Endothelial cell of umbilical vein (primary cell): Measurements from ENCODE around the gene DCAF5.

Source experiments
- EZH2 ChIP-seq: IDR thresholded peaks from 2 replicates; pipeline ENCODE4 v1.6.1; 2012; ENCODE audit warnings: borderline replicate concordance, low read depth, mild to moderate bottlenecking, moderate library complexity, low read length, inconsistent platforms; ENCODE audit not compliant: severe bottlenecking
- FOS ChIP-seq: IDR thresholded peaks from 2 replicates; pipeline ENCODE4 v1.6.1; 2011; ENCODE audit warnings: mild to moderate bottlenecking, low read length, moderate library complexity, borderline replicate concordance; ENCODE audit not compliant: insufficient read depth
- GATA2 ChIP-seq: IDR thresholded peaks from 2 replicates; pipeline ENCODE4 v1.7.0; 2011; ENCODE audit warnings: low read depth, mild to moderate bottlenecking, moderate library complexity, mixed read lengths, low read length; ENCODE audit not compliant: insufficient read length, insufficient read depth
- JUN ChIP-seq: IDR thresholded peaks from 2 replicates; pipeline ENCODE4 v1.6.1; 2011; ENCODE audit warnings: borderline replicate concordance, low read depth; ENCODE audit not compliant: insufficient read length, insufficient read depth
- MYC ChIP-seq: IDR thresholded peaks from one replicate; pipeline ENCODE4 v1.6.1; 2011; ENCODE audit warnings: mild to moderate bottlenecking, low read depth, low read length
- POLR2A ChIP-seq: IDR thresholded peaks from 2 replicates; pipeline ENCODE4 v1.6.1; 2012; ENCODE audit warnings: low read depth, mild to moderate bottlenecking, control low read depth, low read length
- POLR2AphosphoS5 ChIP-seq: IDR thresholded peaks from 2 replicates; pipeline ENCODE4 v1.6.1; 2012; ENCODE audit warnings: low read depth, mild to moderate bottlenecking, control low read depth, low read length, moderate library complexity; ENCODE audit not compliant: insufficient read depth
- TF ChIP-seq, protein P1 (sequence below): IDR thresholded peaks from 2 replicates; pipeline ENCODE4 v1.6.1; 2011; ENCODE audit not compliant: insufficient read depth, insufficient read length
- TF ChIP-seq, protein P2 (sequence below), 2 donors: IDR thresholded peaks; 1 replicate in 1 of 2; 2 replicates in 1 of 2; pipeline ENCODE4 v1.5.1; 2011; ENCODE audit warnings: low read length in 2 of 2, mild to moderate bottlenecking in 2 of 2, moderate library complexity in 2 of 2, control low read depth in 1 of 2, inconsistent platforms in 1 of 2, low read depth in 1 of 2; ENCODE audit not compliant: insufficient read depth in 1 of 2; ENCODE audit errors: extremely low read depth in 1 of 2

DNA sequence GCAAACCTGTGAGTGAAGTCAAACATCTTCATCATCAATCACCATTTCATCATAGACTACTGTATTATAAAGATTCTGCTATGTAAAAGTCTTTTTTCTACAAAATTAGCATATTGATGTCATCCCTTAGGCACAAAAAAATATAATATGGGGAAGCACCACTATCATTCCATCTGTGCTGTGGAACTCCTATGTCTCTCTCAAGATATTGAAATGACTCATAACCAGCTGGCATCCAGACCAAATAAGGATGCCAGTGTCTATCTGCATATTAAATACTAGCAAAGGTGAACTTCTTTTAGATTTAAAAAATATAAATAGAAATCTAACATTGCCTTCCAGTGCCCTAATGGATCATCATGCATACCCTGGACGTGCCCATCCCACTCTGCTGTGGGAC, 17.9 kb upstream of the DCAF5 start:
- TF ChIP-seq POLR2A (no peak), FOS (no peak), POLR2AphosphoS5 (no peak), EZH2 (no peak), MYC (no peak), JUN (no peak), GATA2 (no peak)
- TF ChIP-seq, protein P1, sequence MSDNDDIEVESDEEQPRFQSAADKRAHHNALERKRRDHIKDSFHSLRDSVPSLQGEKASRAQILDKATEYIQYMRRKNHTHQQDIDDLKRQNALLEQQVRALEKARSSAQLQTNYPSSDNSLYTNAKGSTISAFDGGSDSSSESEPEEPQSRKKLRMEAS, result no peak
- TF ChIP-seq, protein P2, sequence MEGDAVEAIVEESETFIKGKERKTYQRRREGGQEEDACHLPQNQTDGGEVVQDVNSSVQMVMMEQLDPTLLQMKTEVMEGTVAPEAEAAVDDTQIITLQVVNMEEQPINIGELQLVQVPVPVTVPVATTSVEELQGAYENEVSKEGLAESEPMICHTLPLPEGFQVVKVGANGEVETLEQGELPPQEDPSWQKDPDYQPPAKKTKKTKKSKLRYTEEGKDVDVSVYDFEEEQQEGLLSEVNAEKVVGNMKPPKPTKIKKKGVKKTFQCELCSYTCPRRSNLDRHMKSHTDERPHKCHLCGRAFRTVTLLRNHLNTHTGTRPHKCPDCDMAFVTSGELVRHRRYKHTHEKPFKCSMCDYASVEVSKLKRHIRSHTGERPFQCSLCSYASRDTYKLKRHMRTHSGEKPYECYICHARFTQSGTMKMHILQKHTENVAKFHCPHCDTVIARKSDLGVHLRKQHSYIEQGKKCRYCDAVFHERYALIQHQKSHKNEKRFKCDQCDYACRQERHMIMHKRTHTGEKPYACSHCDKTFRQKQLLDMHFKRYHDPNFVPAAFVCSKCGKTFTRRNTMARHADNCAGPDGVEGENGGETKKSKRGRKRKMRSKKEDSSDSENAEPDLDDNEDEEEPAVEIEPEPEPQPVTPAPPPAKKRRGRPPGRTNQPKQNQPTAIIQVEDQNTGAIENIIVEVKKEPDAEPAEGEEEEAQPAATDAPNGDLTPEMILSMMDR (IDR thresholded peaks at IDR 0.05; ENCODE audit: extremely low read depth in 1 of 2, insufficient read depth in 1 of 2, low read depth in 1 of 2, low read length in 2 of 2), result no peak
